T47D (cell line): ENCODE measurements around the gene SNAPC4.
"Not testable (repeated sequence)": the region's sequence is repeated elsewhere in the genome, so short reads cannot be mapped to it uniquely, and the experiment has no call there.

ENCODE experiments used
- DNase-seq, 2 experiments: peaks; one replicate each; pipeline versions ENCODE4 v3.0.0 to v3.0.0-alpha.2; 2011 to 2012; ENCODE audit warnings: low read depth in 1 of 2, low spot score in 1 of 2
- JUND ChIP-seq: IDR thresholded peaks from 2 replicates; pipeline ENCODE4 v1.6.1; 2012; ENCODE audit warnings: low read depth
- in situ Hi-C: cut with HindIII; loops from 2 replicates; pipeline ENCODE4 v1.10.0; 2016; ENCODE audit warnings: low sequenced_read_pairs, low pct_unique_long_range_greater_than_20kb

Gene SNAPC4

GRCh38 chr9:136430588-136431234 lies 30.7 kb upstream of the SNAPC4 start:
- in situ Hi-C loops: no loop called here
- DNase-seq: no peak
- no peak for TF ChIP-seq JUND

- TF ChIP-seq JUND: no peak
- DNase-seq: no peak
- in situ Hi-C loops: no loop called here
These were observed 29.9 kb upstream of the SNAPC4 start for GRCh38 chr9:136429683-136430491.

GRCh38 chr9:136429075-136429628 lies 29.2 kb upstream of the SNAPC4 start:
- in situ Hi-C loops: no loop called here
- TF ChIP-seq JUND: no peak
- DNase-seq: no peak

GRCh38 chr9:136426787-136427186 lies 26.8 kb upstream of the SNAPC4 start:
- in situ Hi-C loops: no loop called here
- TF ChIP-seq JUND: no peak
- no peak for DNase-seq

DNA sequence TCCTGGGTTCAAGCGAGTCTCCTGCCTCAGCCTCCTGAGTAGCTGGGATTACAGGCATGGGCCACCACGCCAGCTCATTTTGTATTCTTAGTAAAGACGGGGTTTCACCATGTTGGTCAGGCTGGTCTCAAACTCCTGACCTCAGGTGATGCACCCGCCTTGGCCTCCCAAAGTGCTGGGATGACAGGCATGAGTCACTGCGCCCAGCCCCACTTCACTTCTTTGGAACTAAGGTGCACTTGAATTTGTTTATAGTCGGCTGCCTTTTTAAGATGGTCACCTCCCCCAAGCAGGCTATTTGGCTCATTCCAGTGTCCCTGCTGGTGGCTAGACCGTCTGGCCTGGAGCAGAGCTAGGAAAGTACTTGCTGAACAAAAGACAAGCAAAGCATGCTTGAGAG lies 25.4 kb upstream of the SNAPC4 start:
- in situ Hi-C loops, DNase-seq: not testable (repeated sequence)

DNA sequence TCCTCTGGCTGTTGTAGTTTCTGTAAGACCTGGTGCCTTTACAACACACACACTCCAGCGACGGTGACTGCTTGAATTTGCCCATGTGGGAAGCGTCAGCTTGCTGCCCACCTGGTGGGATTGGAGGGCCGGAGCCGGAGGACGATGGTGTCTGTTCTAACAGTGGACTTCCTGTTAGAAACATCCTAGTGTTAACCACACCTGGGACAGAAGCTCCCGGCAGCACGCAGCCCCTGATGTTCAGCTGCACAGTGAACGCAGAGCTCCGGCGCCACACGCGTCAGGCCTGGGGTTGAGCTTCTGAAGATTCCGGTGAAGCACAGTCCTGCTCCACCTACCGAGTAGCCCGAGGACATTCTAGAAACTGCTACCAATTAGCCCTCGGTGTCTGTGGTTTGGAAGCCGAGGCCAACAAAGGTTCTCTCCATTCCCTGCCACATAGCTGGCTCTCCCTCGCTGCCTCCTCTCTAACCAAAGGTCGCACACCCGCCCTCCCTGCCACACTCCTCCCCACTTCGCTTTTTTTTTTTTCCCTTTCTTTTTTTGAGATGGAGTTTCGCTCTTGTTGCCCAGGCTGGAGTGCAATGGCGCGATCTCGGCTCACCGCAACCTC lies 24.9 kb upstream of the SNAPC4 start:
- in situ Hi-C loops: no loop called here
- no peak for DNase-seq
- TF ChIP-seq JUND: no peak

- no peak for DNase-seq
- no peak for TF ChIP-seq JUND
- in situ Hi-C loops: no loop called here
These were observed 23.6 kb upstream of the SNAPC4 start for GRCh38 chr9:136423432-136424146.

GRCh38 chr9:136422876-136423275 lies 22.9 kb upstream of the SNAPC4 start:
- no peak for TF ChIP-seq JUND
- no peak for DNase-seq
- in situ Hi-C loops: no loop called here

DNA sequence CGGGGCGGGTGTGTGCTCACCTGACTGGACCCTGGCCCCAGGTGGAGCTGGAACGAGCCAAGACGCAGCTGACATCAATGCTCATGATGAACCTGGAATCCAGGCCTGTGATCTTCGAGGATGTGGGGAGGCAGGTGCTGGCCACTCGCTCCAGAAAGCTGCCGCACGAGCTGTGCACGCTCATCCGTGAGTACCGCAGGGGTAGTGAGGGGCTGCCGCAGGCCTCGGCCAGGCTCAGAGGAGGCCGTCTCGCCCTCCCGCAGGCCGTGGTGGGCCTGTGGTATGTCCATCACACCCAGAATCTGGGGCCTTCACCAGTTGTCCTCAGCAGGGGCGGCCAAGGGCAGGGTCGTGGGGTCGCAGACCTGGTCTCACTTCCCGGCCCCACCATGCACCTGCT lies 21.8 kb upstream of the SNAPC4 start:
- in situ Hi-C loops: no loop called here
- DNase-seq: no peak
- no peak for TF ChIP-seq JUND

DNA sequence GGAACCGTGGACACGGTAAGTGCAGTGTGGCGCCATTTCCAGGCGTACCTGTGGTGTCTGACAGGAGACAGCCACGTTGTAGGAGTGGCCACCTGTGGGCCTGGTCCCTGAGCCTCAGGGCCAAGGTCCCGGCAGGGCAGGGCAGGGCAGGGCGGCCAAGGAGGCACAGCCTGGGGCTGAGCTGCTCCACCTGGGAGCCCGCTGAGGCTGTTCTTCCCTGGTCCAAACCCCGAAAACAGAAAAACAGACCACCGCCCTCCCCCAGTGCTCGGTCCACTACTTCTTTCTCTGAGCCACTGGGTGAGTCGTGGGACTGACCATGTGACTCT lies 19.1 kb upstream of the SNAPC4 start:
- in situ Hi-C loops: no loop called here
- no peak for DNase-seq
- no peak for TF ChIP-seq JUND

- in situ Hi-C loops: no loop called here
These were observed 18.5 kb upstream of the SNAPC4 start for GRCh38 chr9:136418182-136419091.

DNA sequence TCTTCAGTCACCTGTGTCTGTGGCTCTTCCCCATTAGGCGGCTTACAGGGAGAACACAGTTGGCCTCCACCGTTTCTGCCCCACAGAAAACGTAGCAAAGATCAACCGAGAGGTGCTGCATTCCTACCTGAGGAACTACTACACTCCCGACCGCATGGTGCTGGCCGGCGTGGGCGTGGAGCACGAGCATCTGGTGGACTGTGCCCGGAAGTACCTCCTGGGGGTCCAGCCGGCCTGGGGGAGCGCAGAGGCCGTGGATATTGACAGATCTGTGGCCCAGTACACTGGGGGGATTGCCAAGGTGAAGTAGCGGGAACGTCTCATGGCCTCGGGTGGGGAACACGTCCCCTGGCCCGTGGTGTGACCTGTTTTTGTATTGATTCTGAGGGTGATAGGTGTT lies 16.9 kb upstream of the SNAPC4 start:
- no peak for DNase-seq
- no peak for TF ChIP-seq JUND
- in situ Hi-C loops: no loop called here

More at GRCh38 chr9:136418182-136419091, 18.5 kb upstream of the SNAPC4 start:
- TF ChIP-seq JUND: no peak
- no peak for DNase-seq
